ENCODE results near the gene KSR1.

- TF ChIP-seq EP300 (IDR thresholded peaks at IDR 0.05; ENCODE audit: borderline replicate concordance) (no peak), TEAD4 (IDR thresholded peaks at IDR 0.05) (no peak), TAF1 (IDR thresholded peaks at IDR 0.05; ENCODE audit: low read depth) (no peak), YY1 (IDR thresholded peaks at IDR 0.05; ENCODE audit: low read depth) (no peak), REST (IDR thresholded peaks at IDR 0.05; ENCODE audit: low read depth) (no peak), CEBPB (IDR thresholded peaks at IDR 0.05) (no peak)
- TF ChIP-seq, protein P1, sequence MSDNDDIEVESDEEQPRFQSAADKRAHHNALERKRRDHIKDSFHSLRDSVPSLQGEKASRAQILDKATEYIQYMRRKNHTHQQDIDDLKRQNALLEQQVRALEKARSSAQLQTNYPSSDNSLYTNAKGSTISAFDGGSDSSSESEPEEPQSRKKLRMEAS (IDR thresholded peaks at IDR 0.05) = no peak
These were observed 211.6 kb downstream of the KSR1 start for GRCh38 chr17:27667656-27668487.
